ENCODE results near the gene CATSPERB.

GRCh38 chr14:91706996-91707395, 24.9 kb downstream of the CATSPERB start:
- TF ChIP-seq POLR2A (IDR thresholded peaks at IDR 0.05; ENCODE audit: low read depth, low read length) (no peak), EED (IDR thresholded peaks at IDR 0.05; ENCODE audit: low read depth) (no peak), MTA3 (IDR thresholded peaks at IDR 0.05; ENCODE audit: borderline replicate concordance, low read length) (no peak), WRNIP1 (IDR thresholded peaks at IDR 0.05; ENCODE audit: borderline replicate concordance, low read depth, low read length) (no peak), EZH2 (IDR thresholded peaks at IDR 0.05; ENCODE audit: borderline replicate concordance, control insufficient read depth, low read depth, low read length) (no peak), REST (IDR thresholded peaks at IDR 0.05; ENCODE audit: low read depth, low read length) (no peak), RFX5 (IDR thresholded peaks at IDR 0.05; ENCODE audit: low read depth, low read length) (no peak), RAD21 (IDR thresholded peaks at IDR 0.05; ENCODE audit: insufficient read depth, low read depth, low read length) (no peak), ZBTB33 (IDR thresholded peaks at IDR 0.05) (no peak), CHD2 (IDR thresholded peaks at IDR 0.05; ENCODE audit: borderline replicate concordance, low read depth, low read length) (no peak), CTCF (IDR thresholded peaks at IDR 0.05 in 2 of 3, conservative IDR thresholded peaks at IDR 0.05 in 1 of 3; ENCODE audit: control insufficient read depth in 2 of 3, extremely low read depth in 1 of 3, insufficient read depth in 1 of 3, low read depth in 3 of 3, low read length in 3 of 3) (no peak), POLR2AphosphoS5 (IDR thresholded peaks at IDR 0.05; ENCODE audit: low read length) (no peak)

Data from GM12878 (cell line).